CD4-positive, alpha-beta T cell (primary cell): Measurements from ENCODE around the gene MYT1. TPM values are rescaled to one million over a fixed set of nuclear protein-coding genes. Genes with fewer than 3 reads are reported as not detected.

Experiments used
- ATAC-seq: fragments of 200-7000 bp; cut with Tn5 transposase; one replicate; pipeline ENCODE4 v1.10.0; 2022; ENCODE audit warnings: mild to moderate bottlenecking; ENCODE audit not compliant: poor library complexity
- CTCF ChIA-PET: fragments of 350-600 bp; sonication (Branson Sonifier 250); formaldehyde crosslinking; loops from one replicate; lab custom pipeline; 2021; ENCODE audit warnings: antibody characterized with exemption, inconsistent platforms; lab: Charles Lee
- POLR2A ChIA-PET: fragments of 350-600 bp; sonication (Branson Sonifier 250); formaldehyde crosslinking; loops from one replicate; lab custom pipeline; 2021; ENCODE audit warnings: antibody characterized with exemption, inconsistent platforms; lab: Charles Lee
- DNase-seq, 14 experiments: peaks; one replicate each; pipeline ENCODE4 v3.0.0-alpha.2; 2013 to 2020; ENCODE audit warnings: mixed read lengths in 2 of 14
- H3K27ac ChIP-seq, 2 donors: one replicate each; pipeline versions ENCODE4 v1.5.1 to v1.7.0; 2013; ENCODE audit warnings: low read length in 2 of 2, low read depth in 1 of 2, mild to moderate bottlenecking in 1 of 2
- H3K27me3 ChIP-seq, 2 experiments: 1 replicate in 1 of 2; 2 replicates in 1 of 2; pipeline versions ENCODE4 v1.6.1 to v1.7.0; 2013; ENCODE audit warnings: low read length in 2 of 2, control low read depth in 1 of 2, mild to moderate bottlenecking in 1 of 2, moderate library complexity in 1 of 2; ENCODE audit not compliant: insufficient read depth in 2 of 2, control insufficient read depth in 1 of 2
- H3K36me3 ChIP-seq: one replicate; pipeline ENCODE4 v1.6.1; 2013; ENCODE audit warnings: low read length, control low read depth; ENCODE audit not compliant: insufficient read depth
- H3K4me1 ChIP-seq: one replicate; pipeline ENCODE4 v1.6.1; 2013; ENCODE audit warnings: low read length, control low read depth; ENCODE audit not compliant: insufficient read depth
- H3K4me3 ChIP-seq: one replicate; pipeline ENCODE4 v1.5.1; 2013; ENCODE audit warnings: mild to moderate bottlenecking, low read length, moderate library complexity
- H3K9me3 ChIP-seq, 2 experiments: 1 replicate in 1 of 2; 2 replicates in 1 of 2; pipeline versions ENCODE4 v1.6.1 to v1.7.0; 2013; ENCODE audit warnings: low read length in 2 of 2, mild to moderate bottlenecking in 2 of 2, control low read depth in 1 of 2, moderate library complexity in 1 of 2; ENCODE audit not compliant: control insufficient read depth in 1 of 2, insufficient read depth in 1 of 2
- H3K27ac Mint-ChIP-seq: one replicate; pipeline ENCODE4 v1.8.0; 2020; ENCODE audit warnings: mixed read lengths
- H3K27me3 Mint-ChIP-seq: one replicate; pipeline ENCODE4 v1.8.0; 2021; ENCODE audit warnings: mixed read lengths
- H3K36me3 Mint-ChIP-seq: one replicate; pipeline ENCODE4 v1.8.0; 2021; ENCODE audit warnings: low read depth, mixed read lengths
- H3K4me1 Mint-ChIP-seq: one replicate; pipeline ENCODE4 v1.8.0; 2021; ENCODE audit warnings: low read depth, mixed read lengths
- H3K4me3 Mint-ChIP-seq: one replicate; pipeline ENCODE4 v1.8.0; 2020; ENCODE audit warnings: mild to moderate bottlenecking, mixed read lengths
- H3K9me3 Mint-ChIP-seq: one replicate; pipeline ENCODE4 v1.8.0; 2020; ENCODE audit warnings: mixed read lengths
- CTCF ChIP-seq: fragments of 200-600 bp; IDR thresholded peaks from one replicate; pipeline ENCODE4 v1.8.0; 2022; ENCODE audit warnings: antibody characterized with exemption, mild to moderate bottlenecking
- intact Hi-C, 2 experiments: fragments of 100-400 bp; cut with DNase I in 1 of 2; cut with micrococcal nuclease in 1 of 2; formaldehyde crosslinking; loops; one replicate each; pipeline versions ENCODE4 v1.15.1 to v1.9.0; 2023 to 2025; cut with DNase I, micrococcal nuclease
- total RNA-seq, 174 experiments: library from RNA in 2 of 174; stranded (reverse) in 2 of 174; gene quantifications; one replicate each; pipeline ENCODE4 v1.2.3 and lab custom pipeline; 2021 to 2026

The MYT1 gene
- total RNA-seq, 2 experiments from 2014 or later, result 1.0 TPM; not detected in 1

GRCh38 chr20:64200740-64201139 lies 36.5 kb downstream of the MYT1 start:
- no peaks in the 10 kb centered on the region for H3K36me3 Mint-ChIP-seq
- no peak overlapping the region for H3K4me3 ChIP-seq
- peaks cover 16% of the 10 kb centered on the region for H3K27me3 Mint-ChIP-seq
- H3K9me3 ChIP-seq, result peaks cover 0 to 9% of the 10 kb centered on the region in 2 experiments
- no peaks in the 10 kb centered on the region for H3K9me3 Mint-ChIP-seq
- H3K27me3 ChIP-seq, result no peaks in the 10 kb centered on the region
- no peak for ATAC-seq
- no peak for TF ChIP-seq CTCF
- CTCF ChIA-PET, result no interaction called here
- DNase-seq, result no peak
- no peak overlapping the region for H3K4me3 Mint-ChIP-seq
- H3K27ac ChIP-seq, result no peak overlapping the region
- POLR2A ChIA-PET, result no interaction called here
- no peaks in the 10 kb centered on the region for H3K4me1 ChIP-seq
- no peak overlapping the region for H3K27ac Mint-ChIP-seq
- no peaks in the 10 kb centered on the region for H3K4me1 Mint-ChIP-seq
- intact Hi-C loops, result no loop called here
- no peaks in the 10 kb centered on the region for H3K36me3 ChIP-seq

GRCh38 chr20:64201653-64202052 lies 37.4 kb downstream of the MYT1 start:
- Histone ChIP-seq H3K27me3 (no peaks in the 10 kb centered on the region), H3K4me3 (no peak overlapping the region), H3K27ac (no peak overlapping the region), H3K9me3 (peaks cover 0 to 9% of the 10 kb centered on the region in 2 experiments), H3K4me1 (no peaks in the 10 kb centered on the region), H3K36me3 (no peaks in the 10 kb centered on the region)
- H3K4me1 Mint-ChIP-seq, result no peaks in the 10 kb centered on the region
- intact Hi-C loops, result no loop called here
- no peak for DNase-seq
- POLR2A ChIA-PET, result no interaction called here
- CTCF ChIA-PET, result no interaction called here
- H3K4me3 Mint-ChIP-seq, result no peak overlapping the region
- no peaks in the 10 kb centered on the region for H3K36me3 Mint-ChIP-seq
- TF ChIP-seq CTCF, result no peak
- H3K27ac Mint-ChIP-seq, result no peak overlapping the region
- peaks cover 16% of the 10 kb centered on the region for H3K27me3 Mint-ChIP-seq
- H3K9me3 Mint-ChIP-seq, result no peaks in the 10 kb centered on the region
- ATAC-seq, result no peak

- Histone ChIP-seq H3K27me3 (no peaks in the 10 kb centered on the region), H3K4me1 (no peaks in the 10 kb centered on the region), H3K27ac (no peak overlapping the region), H3K4me3 (no peak overlapping the region), H3K36me3 (no peaks in the 10 kb centered on the region), H3K9me3 (peaks cover 0 to 9% of the 10 kb centered on the region in 2 experiments)
- intact Hi-C loops, result no loop called here
- H3K36me3 Mint-ChIP-seq, result no peaks in the 10 kb centered on the region
- H3K9me3 Mint-ChIP-seq, result no peaks in the 10 kb centered on the region
- peaks cover 8% of the 10 kb centered on the region for H3K27me3 Mint-ChIP-seq
- DNase-seq (no peak), ATAC-seq (no peak)
- POLR2A ChIA-PET, result no interaction called here
- TF ChIP-seq CTCF, result no peak
- CTCF ChIA-PET, result no interaction called here
- H3K27ac Mint-ChIP-seq, result no peak overlapping the region
- no peaks in the 10 kb centered on the region for H3K4me1 Mint-ChIP-seq
- no peak overlapping the region for H3K4me3 Mint-ChIP-seq
Measured at GRCh38 chr20:64203037-64203777, 39.0 kb downstream of the MYT1 start.
